K562 (cell line): ENCODE results near the gene IGSF9. TPM values are rescaled to one million over a fixed set of nuclear protein-coding genes. Genes with fewer than 3 reads are reported as not detected.

Experiments
- polyA plus RNA-seq, 8 experiments: library from polyadenylated mRNA; depleted of rRNA in 4 of 8; stranded (reverse) in 5 of 8; unstranded in 3 of 8; fragments of >200 nt; fragmentation: Nextera tagmentation in 2 of 8; fragmentation: Illumina TruSeq in 1 of 8; extraction: Ambion mirVana in 2 of 8; extraction: Trizol in 1 of 8; gene quantifications; 2 replicates each; pipeline versions ENCODE4 v1.2.1 to v1.2.3, GENCODE V29; 2011 to 2014; ENCODE audit warnings: inconsistent platforms in 1 of 8, missing spikeins in 1 of 8
- total RNA-seq, 7 experiments: library from RNA; depleted of rRNA in 6 of 7; stranded (reverse); fragments of >200 nt in 6 of 7; fragmentation: Illumina TruSeq in 2 of 7; extraction: Trizol in 2 of 7; gene quantifications; 2 replicates each; pipeline versions ENCODE4 v1.2.1 to v1.2.3, GENCODE V29; 2011 to 2021; ENCODE audit warnings: low replicate concordance in 1 of 7
- TF ChIP-seq, protein P1 (sequence below): fragments of 450-650 bp; IDR thresholded peaks from 2 replicates; pipeline ENCODE4 v1.6.1; 2016; ENCODE audit warnings: mild to moderate bottlenecking, moderate library complexity
- TF ChIP-seq, protein P2 (sequence below), 2 experiments: fragments of 450-650 bp; IDR thresholded peaks; 2 replicates each; pipeline ENCODE4 v1.6.1; 2018; ENCODE audit warnings: mild to moderate bottlenecking in 2 of 2, low read depth in 1 of 2; ENCODE audit not compliant: partially characterized antibody in 2 of 2

IGSF9 gene
- total and polyA plus RNA-seq, 9 of the 15 experiments (the other 6 are each of a cell fraction or from before 2014, with no cell fraction given): 0.03 to 0.29 (median 0.07) TPM; not detected in 1

DNA sequence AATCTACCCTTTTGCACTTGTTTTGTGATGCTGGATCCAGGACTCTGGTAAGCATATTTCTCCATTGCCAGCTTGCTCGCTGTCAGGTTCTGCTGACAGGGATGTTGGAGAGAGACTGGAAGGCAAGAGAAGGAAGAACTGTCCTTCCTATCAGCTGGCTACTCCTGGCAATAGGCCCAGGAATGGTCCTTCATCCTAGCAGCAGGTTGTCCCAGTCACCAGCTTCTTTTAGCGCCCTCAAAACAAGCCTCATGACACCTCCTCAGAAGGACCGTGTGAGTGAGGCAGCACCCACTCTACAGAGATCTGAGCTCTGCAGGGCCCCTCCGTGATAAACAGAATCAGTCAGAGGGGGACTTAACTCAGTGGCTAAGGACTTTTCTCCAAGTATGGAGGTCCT lies 41.8 kb upstream of the IGSF9 start (continued):
- TF ChIP-seq, protein P1, sequence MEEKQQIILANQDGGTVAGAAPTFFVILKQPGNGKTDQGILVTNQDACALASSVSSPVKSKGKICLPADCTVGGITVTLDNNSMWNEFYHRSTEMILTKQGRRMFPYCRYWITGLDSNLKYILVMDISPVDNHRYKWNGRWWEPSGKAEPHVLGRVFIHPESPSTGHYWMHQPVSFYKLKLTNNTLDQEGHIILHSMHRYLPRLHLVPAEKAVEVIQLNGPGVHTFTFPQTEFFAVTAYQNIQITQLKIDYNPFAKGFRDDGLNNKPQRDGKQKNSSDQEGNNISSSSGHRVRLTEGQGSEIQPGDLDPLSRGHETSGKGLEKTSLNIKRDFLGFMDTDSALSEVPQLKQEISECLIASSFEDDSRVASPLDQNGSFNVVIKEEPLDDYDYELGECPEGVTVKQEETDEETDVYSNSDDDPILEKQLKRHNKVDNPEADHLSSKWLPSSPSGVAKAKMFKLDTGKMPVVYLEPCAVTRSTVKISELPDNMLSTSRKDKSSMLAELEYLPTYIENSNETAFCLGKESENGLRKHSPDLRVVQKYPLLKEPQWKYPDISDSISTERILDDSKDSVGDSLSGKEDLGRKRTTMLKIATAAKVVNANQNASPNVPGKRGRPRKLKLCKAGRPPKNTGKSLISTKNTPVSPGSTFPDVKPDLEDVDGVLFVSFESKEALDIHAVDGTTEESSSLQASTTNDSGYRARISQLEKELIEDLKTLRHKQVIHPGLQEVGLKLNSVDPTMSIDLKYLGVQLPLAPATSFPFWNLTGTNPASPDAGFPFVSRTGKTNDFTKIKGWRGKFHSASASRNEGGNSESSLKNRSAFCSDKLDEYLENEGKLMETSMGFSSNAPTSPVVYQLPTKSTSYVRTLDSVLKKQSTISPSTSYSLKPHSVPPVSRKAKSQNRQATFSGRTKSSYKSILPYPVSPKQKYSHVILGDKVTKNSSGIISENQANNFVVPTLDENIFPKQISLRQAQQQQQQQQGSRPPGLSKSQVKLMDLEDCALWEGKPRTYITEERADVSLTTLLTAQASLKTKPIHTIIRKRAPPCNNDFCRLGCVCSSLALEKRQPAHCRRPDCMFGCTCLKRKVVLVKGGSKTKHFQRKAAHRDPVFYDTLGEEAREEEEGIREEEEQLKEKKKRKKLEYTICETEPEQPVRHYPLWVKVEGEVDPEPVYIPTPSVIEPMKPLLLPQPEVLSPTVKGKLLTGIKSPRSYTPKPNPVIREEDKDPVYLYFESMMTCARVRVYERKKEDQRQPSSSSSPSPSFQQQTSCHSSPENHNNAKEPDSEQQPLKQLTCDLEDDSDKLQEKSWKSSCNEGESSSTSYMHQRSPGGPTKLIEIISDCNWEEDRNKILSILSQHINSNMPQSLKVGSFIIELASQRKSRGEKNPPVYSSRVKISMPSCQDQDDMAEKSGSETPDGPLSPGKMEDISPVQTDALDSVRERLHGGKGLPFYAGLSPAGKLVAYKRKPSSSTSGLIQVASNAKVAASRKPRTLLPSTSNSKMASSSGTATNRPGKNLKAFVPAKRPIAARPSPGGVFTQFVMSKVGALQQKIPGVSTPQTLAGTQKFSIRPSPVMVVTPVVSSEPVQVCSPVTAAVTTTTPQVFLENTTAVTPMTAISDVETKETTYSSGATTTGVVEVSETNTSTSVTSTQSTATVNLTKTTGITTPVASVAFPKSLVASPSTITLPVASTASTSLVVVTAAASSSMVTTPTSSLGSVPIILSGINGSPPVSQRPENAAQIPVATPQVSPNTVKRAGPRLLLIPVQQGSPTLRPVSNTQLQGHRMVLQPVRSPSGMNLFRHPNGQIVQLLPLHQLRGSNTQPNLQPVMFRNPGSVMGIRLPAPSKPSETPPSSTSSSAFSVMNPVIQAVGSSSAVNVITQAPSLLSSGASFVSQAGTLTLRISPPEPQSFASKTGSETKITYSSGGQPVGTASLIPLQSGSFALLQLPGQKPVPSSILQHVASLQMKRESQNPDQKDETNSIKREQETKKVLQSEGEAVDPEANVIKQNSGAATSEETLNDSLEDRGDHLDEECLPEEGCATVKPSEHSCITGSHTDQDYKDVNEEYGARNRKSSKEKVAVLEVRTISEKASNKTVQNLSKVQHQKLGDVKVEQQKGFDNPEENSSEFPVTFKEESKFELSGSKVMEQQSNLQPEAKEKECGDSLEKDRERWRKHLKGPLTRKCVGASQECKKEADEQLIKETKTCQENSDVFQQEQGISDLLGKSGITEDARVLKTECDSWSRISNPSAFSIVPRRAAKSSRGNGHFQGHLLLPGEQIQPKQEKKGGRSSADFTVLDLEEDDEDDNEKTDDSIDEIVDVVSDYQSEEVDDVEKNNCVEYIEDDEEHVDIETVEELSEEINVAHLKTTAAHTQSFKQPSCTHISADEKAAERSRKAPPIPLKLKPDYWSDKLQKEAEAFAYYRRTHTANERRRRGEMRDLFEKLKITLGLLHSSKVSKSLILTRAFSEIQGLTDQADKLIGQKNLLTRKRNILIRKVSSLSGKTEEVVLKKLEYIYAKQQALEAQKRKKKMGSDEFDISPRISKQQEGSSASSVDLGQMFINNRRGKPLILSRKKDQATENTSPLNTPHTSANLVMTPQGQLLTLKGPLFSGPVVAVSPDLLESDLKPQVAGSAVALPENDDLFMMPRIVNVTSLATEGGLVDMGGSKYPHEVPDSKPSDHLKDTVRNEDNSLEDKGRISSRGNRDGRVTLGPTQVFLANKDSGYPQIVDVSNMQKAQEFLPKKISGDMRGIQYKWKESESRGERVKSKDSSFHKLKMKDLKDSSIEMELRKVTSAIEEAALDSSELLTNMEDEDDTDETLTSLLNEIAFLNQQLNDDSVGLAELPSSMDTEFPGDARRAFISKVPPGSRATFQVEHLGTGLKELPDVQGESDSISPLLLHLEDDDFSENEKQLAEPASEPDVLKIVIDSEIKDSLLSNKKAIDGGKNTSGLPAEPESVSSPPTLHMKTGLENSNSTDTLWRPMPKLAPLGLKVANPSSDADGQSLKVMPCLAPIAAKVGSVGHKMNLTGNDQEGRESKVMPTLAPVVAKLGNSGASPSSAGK: no peak
- TF ChIP-seq, protein P2, sequence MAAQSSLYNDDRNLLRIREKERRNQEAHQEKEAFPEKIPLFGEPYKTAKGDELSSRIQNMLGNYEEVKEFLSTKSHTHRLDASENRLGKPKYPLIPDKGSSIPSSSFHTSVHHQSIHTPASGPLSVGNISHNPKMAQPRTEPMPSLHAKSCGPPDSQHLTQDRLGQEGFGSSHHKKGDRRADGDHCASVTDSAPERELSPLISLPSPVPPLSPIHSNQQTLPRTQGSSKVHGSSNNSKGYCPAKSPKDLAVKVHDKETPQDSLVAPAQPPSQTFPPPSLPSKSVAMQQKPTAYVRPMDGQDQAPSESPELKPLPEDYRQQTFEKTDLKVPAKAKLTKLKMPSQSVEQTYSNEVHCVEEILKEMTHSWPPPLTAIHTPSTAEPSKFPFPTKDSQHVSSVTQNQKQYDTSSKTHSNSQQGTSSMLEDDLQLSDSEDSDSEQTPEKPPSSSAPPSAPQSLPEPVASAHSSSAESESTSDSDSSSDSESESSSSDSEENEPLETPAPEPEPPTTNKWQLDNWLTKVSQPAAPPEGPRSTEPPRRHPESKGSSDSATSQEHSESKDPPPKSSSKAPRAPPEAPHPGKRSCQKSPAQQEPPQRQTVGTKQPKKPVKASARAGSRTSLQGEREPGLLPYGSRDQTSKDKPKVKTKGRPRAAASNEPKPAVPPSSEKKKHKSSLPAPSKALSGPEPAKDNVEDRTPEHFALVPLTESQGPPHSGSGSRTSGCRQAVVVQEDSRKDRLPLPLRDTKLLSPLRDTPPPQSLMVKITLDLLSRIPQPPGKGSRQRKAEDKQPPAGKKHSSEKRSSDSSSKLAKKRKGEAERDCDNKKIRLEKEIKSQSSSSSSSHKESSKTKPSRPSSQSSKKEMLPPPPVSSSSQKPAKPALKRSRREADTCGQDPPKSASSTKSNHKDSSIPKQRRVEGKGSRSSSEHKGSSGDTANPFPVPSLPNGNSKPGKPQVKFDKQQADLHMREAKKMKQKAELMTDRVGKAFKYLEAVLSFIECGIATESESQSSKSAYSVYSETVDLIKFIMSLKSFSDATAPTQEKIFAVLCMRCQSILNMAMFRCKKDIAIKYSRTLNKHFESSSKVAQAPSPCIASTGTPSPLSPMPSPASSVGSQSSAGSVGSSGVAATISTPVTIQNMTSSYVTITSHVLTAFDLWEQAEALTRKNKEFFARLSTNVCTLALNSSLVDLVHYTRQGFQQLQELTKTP (IDR thresholded peaks at IDR 0.05; ENCODE audit: low read depth in 1 of 2, partially characterized antibody in 2 of 2): no peak
